ENCODE data around the gene TMEM50B. TPM values are rescaled to one million over a fixed set of nuclear protein-coding genes. Genes with fewer than 3 reads are reported as not detected.

TMEM50B gene
- polyA plus RNA-seq, 3 donors, result 33.8 to 43.0 (median 38.2) TPM

DNA sequence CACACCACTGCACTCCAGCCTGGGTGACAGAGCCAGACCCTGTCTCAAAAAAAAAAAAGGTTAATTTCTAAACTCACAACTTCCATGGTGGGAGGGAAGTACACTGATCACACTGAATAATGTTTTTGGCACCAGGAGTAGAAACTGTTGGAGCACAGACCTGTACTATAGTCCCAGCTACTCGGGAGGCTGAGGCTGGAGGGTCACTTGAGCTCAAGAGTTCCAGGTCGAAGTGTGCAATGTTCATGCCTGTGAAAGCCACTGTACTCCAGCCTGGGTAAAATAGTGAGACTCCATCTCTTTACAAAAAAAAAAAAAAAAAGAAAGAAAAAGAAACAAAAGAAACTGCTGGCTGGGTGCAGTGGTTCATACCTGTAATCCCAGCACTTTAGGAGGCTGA lies 35.3 kb downstream of the TMEM50B start:
- H4K20me1 ChIP-seq (ENCODE audit: insufficient read depth, low read length), result peaks cover 8% of the 10 kb centered on the region
- DNase-seq, result no peak
- no peaks in the 10 kb centered on the region for H3K27me3 ChIP-seq (ENCODE audit: control insufficient read depth in 2 of 2, insufficient read depth in 2 of 2, low read length in 2 of 2)
- peaks cover 18% of the 10 kb centered on the region for H3K4me1 Mint-ChIP-seq
- H3K4me2 ChIP-seq (replicated peaks; ENCODE audit: extremely low read depth, low read length, poor library complexity, severe bottlenecking), result no peak overlapping the region
- H3K27ac ChIP-seq (ENCODE audit: low read depth in 1 of 2, low read length in 2 of 2), result no peak overlapping the region
- no peaks in the 10 kb centered on the region for H3K9me3 Mint-ChIP-seq
- no peak overlapping the region for H3K4me3 ChIP-seq (replicated peaks in 1 of 3; ENCODE audit: low read depth in 2 of 3, low read length in 3 of 3)
- TF ChIP-seq, protein P1, sequence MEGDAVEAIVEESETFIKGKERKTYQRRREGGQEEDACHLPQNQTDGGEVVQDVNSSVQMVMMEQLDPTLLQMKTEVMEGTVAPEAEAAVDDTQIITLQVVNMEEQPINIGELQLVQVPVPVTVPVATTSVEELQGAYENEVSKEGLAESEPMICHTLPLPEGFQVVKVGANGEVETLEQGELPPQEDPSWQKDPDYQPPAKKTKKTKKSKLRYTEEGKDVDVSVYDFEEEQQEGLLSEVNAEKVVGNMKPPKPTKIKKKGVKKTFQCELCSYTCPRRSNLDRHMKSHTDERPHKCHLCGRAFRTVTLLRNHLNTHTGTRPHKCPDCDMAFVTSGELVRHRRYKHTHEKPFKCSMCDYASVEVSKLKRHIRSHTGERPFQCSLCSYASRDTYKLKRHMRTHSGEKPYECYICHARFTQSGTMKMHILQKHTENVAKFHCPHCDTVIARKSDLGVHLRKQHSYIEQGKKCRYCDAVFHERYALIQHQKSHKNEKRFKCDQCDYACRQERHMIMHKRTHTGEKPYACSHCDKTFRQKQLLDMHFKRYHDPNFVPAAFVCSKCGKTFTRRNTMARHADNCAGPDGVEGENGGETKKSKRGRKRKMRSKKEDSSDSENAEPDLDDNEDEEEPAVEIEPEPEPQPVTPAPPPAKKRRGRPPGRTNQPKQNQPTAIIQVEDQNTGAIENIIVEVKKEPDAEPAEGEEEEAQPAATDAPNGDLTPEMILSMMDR (IDR thresholded peaks at IDR 0.05), result no peak
- H3K79me2 ChIP-seq (ENCODE audit: insufficient read depth, low read length), result no peaks in the 10 kb centered on the region
- H3K9ac ChIP-seq (ENCODE audit: insufficient read depth, low read length, poor library complexity, severe bottlenecking), result no peak overlapping the region
- peaks cover 23 to 29% of the 10 kb centered on the region in 2 donors for H3K36me3 Mint-ChIP-seq
- H3K4me1 ChIP-seq (ENCODE audit: control insufficient read depth in 1 of 2, insufficient read depth in 2 of 2, low read length in 2 of 2), result peaks cover 7 to 23% of the 10 kb centered on the region in 2 donors
- intact Hi-C loops (cut with micrococcal nuclease), result loop anchor here in 1 of 2 donors (5.0 kb wide), 1 partner anchor 247 kb away; no protein-coding TSS in a partner anchor
- no peak overlapping the region for H3K4me3 Mint-ChIP-seq
- peak overlapping the region in 4 of 7 donors; percentile 46 to 85 (median 73) for H3K27ac Mint-ChIP-seq
- no peaks in the 10 kb centered on the region for H3K9me3 ChIP-seq (replicated peaks in 1 of 2; ENCODE audit: control insufficient read depth in 1 of 2, insufficient read depth in 1 of 2, low read length in 2 of 2)
- peaks cover 0 to 1% (median 0%) of the 10 kb centered on the region in 3 donors for H3K27me3 Mint-ChIP-seq (ENCODE audit: low read depth in 3 of 3)
- peaks cover 0 to 20% of the 10 kb centered on the region in 2 donors for H3K36me3 ChIP-seq (replicated peaks in 1 of 2; ENCODE audit: control insufficient read depth in 1 of 2, insufficient read depth in 2 of 2, low read length in 2 of 2)
- no peak overlapping the region for H2AFZ ChIP-seq (ENCODE audit: insufficient read depth, low read depth, low read length, poor library complexity, severe bottlenecking)
- no CpG with 5 or more reads among the region's 2 CpGs for WGBS (ENCODE audit: insufficient coverage)

DNA sequence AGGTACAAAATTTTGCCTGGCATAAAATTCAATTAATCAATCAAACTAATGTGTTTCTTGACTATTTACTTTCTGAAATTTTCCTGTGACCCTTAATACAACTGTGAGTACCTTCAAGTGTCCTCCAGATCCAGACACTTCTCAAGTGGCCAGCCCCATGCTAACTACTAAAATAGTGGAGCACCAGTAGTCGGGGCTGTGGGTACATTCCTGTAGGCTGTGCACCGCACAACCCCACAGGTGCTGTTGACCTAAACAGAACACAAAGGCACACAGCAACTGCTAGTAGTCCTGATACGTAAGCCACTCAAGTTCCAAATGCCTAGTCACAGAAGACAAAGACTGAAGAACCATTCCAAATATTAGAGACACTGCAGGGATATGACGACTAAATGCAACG lies 36.6 kb downstream of the TMEM50B start:
- peaks cover 21% of the 10 kb centered on the region for H4K20me1 ChIP-seq (ENCODE audit: insufficient read depth, low read length)
- H3K4me1 ChIP-seq (ENCODE audit: control insufficient read depth in 1 of 2, insufficient read depth in 2 of 2, low read length in 2 of 2), result peaks cover 7 to 23% of the 10 kb centered on the region in 2 donors
- peak overlapping the region in 4 of 7 donors; percentile 3 to 26 (median 14) for H3K27ac Mint-ChIP-seq
- H3K36me3 ChIP-seq (replicated peaks in 1 of 2; ENCODE audit: control insufficient read depth in 1 of 2, insufficient read depth in 2 of 2, low read length in 2 of 2), result peaks cover 1 to 13% of the 10 kb centered on the region in 2 donors
- TF ChIP-seq, protein P1 (IDR thresholded peaks at IDR 0.05), result no peak
- H3K79me2 ChIP-seq (ENCODE audit: insufficient read depth, low read length), result no peaks in the 10 kb centered on the region
- H3K27me3 ChIP-seq (ENCODE audit: control insufficient read depth in 2 of 2, insufficient read depth in 2 of 2, low read length in 2 of 2), result no peaks in the 10 kb centered on the region
- H3K36me3 Mint-ChIP-seq, result peaks cover 23 to 26% of the 10 kb centered on the region in 2 donors
- no peak overlapping the region for H3K4me3 ChIP-seq (replicated peaks in 1 of 3; ENCODE audit: low read depth in 2 of 3, low read length in 3 of 3)
- H2AFZ ChIP-seq (ENCODE audit: insufficient read depth, low read depth, low read length, poor library complexity, severe bottlenecking), result no peak overlapping the region
- H3K27ac ChIP-seq (ENCODE audit: low read depth in 1 of 2, low read length in 2 of 2), result no peak overlapping the region
- WGBS (ENCODE audit: insufficient coverage), result 96% methylated on average over 3 of the region's 5 CpGs
- no peak for DNase-seq
- intact Hi-C loops (cut with micrococcal nuclease), result loop anchor here in 1 of 2 donors (5.0 kb wide), 1 partner anchor 246 kb away; no protein-coding TSS in a partner anchor
- no peak overlapping the region for H3K9ac ChIP-seq (ENCODE audit: insufficient read depth, low read length, poor library complexity, severe bottlenecking)
- peaks cover 0 to 1% (median 0%) of the 10 kb centered on the region in 3 donors for H3K27me3 Mint-ChIP-seq (ENCODE audit: low read depth in 3 of 3)
- no peaks in the 10 kb centered on the region for H3K9me3 Mint-ChIP-seq
- H3K9me3 ChIP-seq (replicated peaks in 1 of 2; ENCODE audit: control insufficient read depth in 1 of 2, insufficient read depth in 1 of 2, low read length in 2 of 2), result no peaks in the 10 kb centered on the region
- peaks cover 20% of the 10 kb centered on the region for H3K4me1 Mint-ChIP-seq
- no peak overlapping the region for H3K4me3 Mint-ChIP-seq
- H3K4me2 ChIP-seq (replicated peaks; ENCODE audit: extremely low read depth, low read length, poor library complexity, severe bottlenecking), result no peak overlapping the region
